SH-SY5Y (cell line): ENCODE measurements around the gene RPL10A.

Experiments
- GATA2 ChIP-seq: IDR thresholded peaks from 2 replicates; pipeline ENCODE4 v1.6.1; 2011; ENCODE audit warnings: mild to moderate bottlenecking, low read depth, low read length
- GATA3 ChIP-seq: IDR thresholded peaks from 2 replicates; pipeline ENCODE4 v1.6.1; 2011; ENCODE audit warnings: low read depth, mild to moderate bottlenecking, low read length, moderate library complexity

DNA sequence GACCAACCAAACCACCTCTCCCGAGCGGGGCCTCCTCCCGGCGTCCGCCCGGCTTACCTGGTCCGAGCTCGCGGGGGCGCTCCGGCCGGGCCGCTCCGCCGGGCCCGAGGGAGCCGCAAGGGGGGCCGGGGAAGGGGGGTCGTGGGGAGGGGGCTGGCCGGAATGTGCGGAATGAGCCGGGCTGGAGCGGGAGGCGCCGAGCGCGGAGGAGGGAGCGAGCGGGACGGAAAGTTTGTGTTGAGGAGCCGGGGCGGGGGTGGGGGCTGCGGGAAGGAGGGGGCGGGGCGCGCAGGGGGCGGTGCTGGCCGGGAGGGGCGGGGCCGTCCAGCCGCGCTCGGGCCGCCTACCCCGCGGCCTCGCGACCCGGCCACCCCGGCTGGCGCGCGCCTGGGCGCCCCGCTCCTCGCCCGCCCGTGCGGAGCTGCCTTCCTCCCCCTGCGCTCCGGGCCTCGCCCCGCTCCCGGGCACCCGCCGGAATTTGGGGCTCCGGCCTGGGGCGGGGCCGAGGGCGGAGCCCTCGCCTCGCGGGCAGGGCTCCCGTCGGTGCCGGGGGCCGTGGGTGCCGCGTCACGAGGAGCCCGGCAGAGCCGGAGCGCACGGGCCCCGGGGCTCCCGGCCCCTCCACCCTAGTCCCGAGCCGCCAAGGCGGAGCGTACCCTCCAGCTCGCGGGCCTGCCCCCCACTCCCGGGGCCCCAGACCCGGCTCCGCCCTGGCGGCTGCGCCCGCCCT is 28.8 kb downstream of the RPL10A start, which contains the start of gene TEAD3:
- no peak for TF ChIP-seq GATA3
- TF ChIP-seq GATA2 = no peak
